Mesothelial cell of epicardium (in vitro differentiated cells): Measurements from ENCODE around the gene PRKAR1B. TPM values are rescaled to one million over a fixed set of nuclear protein-coding genes. Genes with fewer than 3 reads are reported as not detected.

ENCODE experiments used
- DNase-seq, 2 experiments: peaks; one replicate each; pipeline ENCODE4 v3.0.0; 2021; ENCODE audit warnings: low spot score in 2 of 2; ENCODE audit not compliant: unreplicated experiment in 2 of 2
- H3K27ac Mint-ChIP-seq: 2 replicates; pipeline ENCODE4 v1.8.0; 2021; ENCODE audit warnings: mixed read lengths
- H3K27me3 Mint-ChIP-seq: 2 replicates; pipeline ENCODE4 v1.8.0; 2021; ENCODE audit warnings: low read depth, mixed read lengths
- H3K36me3 Mint-ChIP-seq: 2 replicates; pipeline ENCODE4 v1.8.0; 2021; ENCODE audit warnings: mixed read lengths
- H3K4me1 Mint-ChIP-seq: 2 replicates; pipeline ENCODE4 v1.8.0; 2021; ENCODE audit warnings: mixed read lengths
- H3K4me3 Mint-ChIP-seq: 2 replicates; pipeline ENCODE4 v1.8.0; 2021; ENCODE audit warnings: mild to moderate bottlenecking, moderate library complexity, mixed read lengths
- H3K9me3 Mint-ChIP-seq: 2 replicates; pipeline ENCODE4 v1.8.0; 2021; ENCODE audit warnings: mixed read lengths
- CTCF ChIP-seq: fragments of 200-600 bp; sonication (generic); IDR thresholded peaks from one replicate; pipeline ENCODE4 v1.5.0; 2021; ENCODE audit warnings: antibody characterized with exemption; ENCODE audit not compliant: unreplicated experiment
- total RNA-seq: library from RNA; stranded (reverse); gene quantifications from 3 replicates; pipeline ENCODE4 v1.2.1, GENCODE V29; 2021

The PRKAR1B gene
- total RNA-seq, 1 donor from 2014 or later = 50.6 TPM

- no peak for DNase-seq
- peaks cover 22% of the 10 kb centered on the region for H3K36me3 Mint-ChIP-seq
- no peaks in the 10 kb centered on the region for H3K4me1 Mint-ChIP-seq
- H3K27ac Mint-ChIP-seq = no peak overlapping the region
- TF ChIP-seq CTCF = no peak
- H3K9me3 Mint-ChIP-seq = peaks cover 21% of the 10 kb centered on the region
- H3K27me3 Mint-ChIP-seq = no peaks in the 10 kb centered on the region
- no peak overlapping the region for H3K4me3 Mint-ChIP-seq
Measured at GRCh38 chr7:627661-628401, 99.2 kb downstream of the PRKAR1B start.

- Mint-ChIP-seq H3K27me3 (no peaks in the 10 kb centered on the region), H3K27ac (no peak overlapping the region), H3K4me3 (no peak overlapping the region), H3K36me3 (peaks cover 36% of the 10 kb centered on the region), H3K9me3 (peaks cover 25% of the 10 kb centered on the region), H3K4me1 (peaks cover 8% of the 10 kb centered on the region)
- no peak for TF ChIP-seq CTCF
- DNase-seq = no peak
Measured at GRCh38 chr7:625376-625971, 101.6 kb downstream of the PRKAR1B start.

- Mint-ChIP-seq H3K9me3 (peaks cover 36% of the 10 kb centered on the region), H3K4me1 (peaks cover 8% of the 10 kb centered on the region), H3K27me3 (no peaks in the 10 kb centered on the region), H3K36me3 (peaks cover 50% of the 10 kb centered on the region), H3K4me3 (no peak overlapping the region), H3K27ac (peak overlapping the region; percentile 61)
- DNase-seq = no peak
- no peak for TF ChIP-seq CTCF
Measured at GRCh38 chr7:623464-623863, 103.6 kb downstream of the PRKAR1B start.

GRCh38 chr7:621572-622285 is 105.4 kb downstream of the PRKAR1B start:
- H3K27me3 Mint-ChIP-seq = no peaks in the 10 kb centered on the region
- peaks cover 52% of the 10 kb centered on the region for H3K36me3 Mint-ChIP-seq
- H3K4me1 Mint-ChIP-seq = peaks cover 8% of the 10 kb centered on the region
- H3K9me3 Mint-ChIP-seq = peaks cover 39% of the 10 kb centered on the region
- no peak for DNase-seq
- peak overlapping the region; percentile 11 for H3K4me3 Mint-ChIP-seq
- TF ChIP-seq CTCF = no peak
- peak overlapping the region; percentile 76 for H3K27ac Mint-ChIP-seq

GRCh38 chr7:620885-621284 is 106.2 kb downstream of the PRKAR1B start:
- DNase-seq = no peak
- Mint-ChIP-seq H3K27me3 (no peaks in the 10 kb centered on the region), H3K36me3 (peaks cover 50% of the 10 kb centered on the region), H3K4me3 (no peak overlapping the region), H3K4me1 (peaks cover 8% of the 10 kb centered on the region), H3K27ac (no peak overlapping the region), H3K9me3 (peaks cover 37% of the 10 kb centered on the region)
- TF ChIP-seq CTCF = no peak
